ENCODE data around the gene RNF141.

DNA sequence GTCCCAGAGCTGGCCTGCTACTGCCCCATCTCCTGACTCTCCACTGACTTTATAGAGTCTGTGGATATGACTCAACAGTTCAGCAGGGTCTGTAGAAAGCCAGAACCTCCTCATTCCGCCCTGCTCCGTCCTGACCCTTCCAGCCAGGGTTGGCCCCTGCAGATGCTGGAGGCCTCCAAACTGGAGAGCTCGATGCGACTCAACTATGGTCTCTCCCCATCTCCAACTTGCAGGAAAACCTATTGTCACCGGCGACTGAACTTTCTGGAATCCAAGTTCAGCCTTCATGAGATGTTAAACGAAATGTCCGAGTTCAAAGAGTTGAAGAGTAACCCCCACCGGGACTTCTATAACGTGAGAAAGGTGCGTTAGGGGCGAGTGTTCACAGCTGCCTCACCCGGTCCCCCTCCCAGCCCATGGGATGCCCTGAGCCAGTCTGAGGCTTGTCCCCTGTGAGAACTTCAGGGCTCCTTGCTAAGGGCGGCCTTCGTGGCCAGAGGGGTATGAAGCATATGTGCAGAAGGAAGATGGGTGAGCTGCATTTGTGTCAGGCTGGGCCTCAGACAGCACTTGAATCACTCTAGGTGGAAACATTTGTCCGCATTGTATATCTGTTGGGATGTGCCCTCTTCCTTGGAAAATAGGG, 53.9 kb downstream of the RNF141 start:
- TF ChIP-seq, protein P1, sequence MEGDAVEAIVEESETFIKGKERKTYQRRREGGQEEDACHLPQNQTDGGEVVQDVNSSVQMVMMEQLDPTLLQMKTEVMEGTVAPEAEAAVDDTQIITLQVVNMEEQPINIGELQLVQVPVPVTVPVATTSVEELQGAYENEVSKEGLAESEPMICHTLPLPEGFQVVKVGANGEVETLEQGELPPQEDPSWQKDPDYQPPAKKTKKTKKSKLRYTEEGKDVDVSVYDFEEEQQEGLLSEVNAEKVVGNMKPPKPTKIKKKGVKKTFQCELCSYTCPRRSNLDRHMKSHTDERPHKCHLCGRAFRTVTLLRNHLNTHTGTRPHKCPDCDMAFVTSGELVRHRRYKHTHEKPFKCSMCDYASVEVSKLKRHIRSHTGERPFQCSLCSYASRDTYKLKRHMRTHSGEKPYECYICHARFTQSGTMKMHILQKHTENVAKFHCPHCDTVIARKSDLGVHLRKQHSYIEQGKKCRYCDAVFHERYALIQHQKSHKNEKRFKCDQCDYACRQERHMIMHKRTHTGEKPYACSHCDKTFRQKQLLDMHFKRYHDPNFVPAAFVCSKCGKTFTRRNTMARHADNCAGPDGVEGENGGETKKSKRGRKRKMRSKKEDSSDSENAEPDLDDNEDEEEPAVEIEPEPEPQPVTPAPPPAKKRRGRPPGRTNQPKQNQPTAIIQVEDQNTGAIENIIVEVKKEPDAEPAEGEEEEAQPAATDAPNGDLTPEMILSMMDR (IDR thresholded peaks at IDR 0.05; ENCODE audit: extremely low read depth in 1 of 2, insufficient read depth in 1 of 2, low read depth in 1 of 2, low read length in 2 of 2): no peak
- no peak for TF ChIP-seq MAX (IDR thresholded peaks at IDR 0.05; ENCODE audit: insufficient read depth, insufficient read length)
